HG03378 (cell line): ENCODE data around the gene ZNF576.
"Not testable (repeated sequence)": the region's sequence is repeated elsewhere in the genome, so short reads cannot be mapped to it uniquely, and the experiment has no call there.

Experiments used
- ATAC-seq: cut with Tn5 transposase; IDR thresholded peaks from one replicate; pipeline ENCODE4 v1.9.1; 2021; ENCODE audit warnings: mild to moderate bottlenecking, moderate library complexity; ENCODE audit not compliant: unreplicated experiment

ZNF576 gene

DNA sequence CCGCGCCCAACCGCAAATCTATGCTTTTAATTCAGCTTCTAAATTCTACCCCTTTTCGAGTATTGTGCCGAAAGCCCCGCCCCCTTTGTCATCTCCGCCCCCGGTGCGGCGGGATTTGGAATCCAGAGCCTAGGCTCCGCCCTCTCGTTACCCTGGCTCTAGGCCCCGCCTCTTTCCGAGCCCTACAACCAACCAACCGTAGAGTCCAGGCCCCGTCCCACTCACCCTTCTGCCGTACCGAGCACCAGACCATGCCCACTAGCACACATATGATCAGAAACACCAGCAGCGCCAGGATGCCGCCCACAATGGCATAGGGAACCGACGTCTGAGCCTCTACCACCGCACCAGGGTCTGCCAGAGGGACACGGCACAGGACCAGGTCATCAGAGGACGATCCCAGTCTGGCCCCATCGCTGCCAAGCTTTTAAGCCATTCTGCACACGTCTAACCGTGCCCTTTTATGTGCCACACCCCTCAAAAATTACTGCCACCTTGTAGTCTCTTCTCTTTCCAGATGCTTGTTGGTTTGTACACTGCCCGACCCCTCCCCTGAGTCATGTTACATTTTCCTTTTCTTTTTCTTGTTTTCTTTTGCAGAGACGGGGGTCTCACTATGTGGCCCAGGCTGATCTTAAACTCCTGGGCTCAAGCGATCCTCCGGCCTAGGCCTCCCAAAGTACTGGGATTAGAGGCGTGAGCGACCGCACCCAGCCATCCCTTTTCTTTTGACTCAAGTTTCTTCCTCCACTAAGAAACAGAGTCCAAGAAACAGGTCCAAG lies 27.7 kb downstream of the ZNF576 start:
- no peak for ATAC-seq

DNA sequence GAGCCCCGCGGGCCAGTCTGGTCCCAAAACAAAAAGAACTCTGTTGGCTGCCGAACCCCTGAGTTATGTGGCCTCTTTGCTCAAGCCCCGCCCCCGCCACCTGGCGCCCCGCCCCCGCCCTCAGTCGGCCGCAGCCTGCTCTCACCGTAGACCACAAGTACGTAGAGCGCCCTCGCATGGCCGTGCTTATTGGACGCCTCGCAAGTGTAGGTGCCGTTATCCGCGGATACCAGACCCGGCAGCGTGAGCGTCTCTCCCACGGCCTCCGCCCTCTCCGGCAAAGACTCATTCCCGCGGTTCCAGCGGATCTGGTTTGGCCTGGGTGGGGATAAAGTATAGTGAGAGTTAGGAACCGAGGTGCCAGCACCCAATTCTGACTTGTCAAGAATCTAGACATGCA lies 28.5 kb downstream of the ZNF576 start:
- ATAC-seq, result no peak

DNA sequence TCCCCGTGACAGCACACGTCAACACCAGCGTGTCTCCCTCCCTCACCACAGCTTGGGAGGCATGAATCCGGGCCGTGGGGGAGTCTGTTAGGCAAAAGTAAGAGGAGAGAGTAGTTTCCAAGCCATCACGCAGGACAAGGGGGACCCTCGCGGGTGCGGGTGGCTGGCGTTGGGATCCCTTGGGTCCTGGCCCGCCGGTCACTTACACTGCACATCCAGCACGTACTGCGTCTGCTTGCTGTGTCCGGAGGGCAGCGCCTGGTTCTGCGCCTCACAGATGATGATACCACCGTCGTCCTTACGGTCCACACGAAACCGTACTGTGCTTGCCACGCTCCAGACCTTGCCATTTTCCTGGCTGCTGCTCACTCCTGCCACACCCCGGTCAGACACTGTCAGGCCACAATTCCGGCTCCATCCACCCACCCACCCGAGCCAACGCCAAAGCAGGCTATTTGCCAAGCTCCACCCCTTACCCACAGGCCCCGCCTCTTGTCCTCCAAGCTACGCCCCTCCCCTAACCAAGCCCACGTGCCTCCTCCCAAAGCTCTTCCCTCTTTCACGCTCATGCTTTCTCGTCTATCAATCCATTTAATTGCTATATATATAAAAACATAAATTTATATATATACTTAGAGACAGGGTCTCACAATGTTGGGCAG lies 29.7 kb downstream of the ZNF576 start:
- no peak for ATAC-seq

DNA sequence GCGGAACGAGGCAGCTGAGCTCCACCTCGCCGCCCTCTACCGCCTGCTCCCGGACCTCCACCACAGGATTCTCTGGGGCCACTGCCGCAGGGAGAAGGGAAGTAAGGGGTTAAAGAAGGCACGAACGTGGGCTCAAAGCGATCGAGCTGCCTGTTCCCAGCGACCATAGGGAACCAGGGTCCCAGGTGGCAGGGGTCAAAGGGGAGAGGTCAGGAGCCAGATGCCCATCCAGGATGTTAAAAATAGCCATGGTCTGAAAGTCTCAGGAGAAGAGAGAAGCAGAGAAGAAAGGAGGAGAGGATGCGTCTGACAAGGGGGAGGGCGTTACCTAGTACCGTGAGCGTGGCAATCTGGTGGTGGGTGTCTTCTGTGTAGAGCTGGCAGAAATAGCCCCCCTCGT lies 30.4 kb downstream of the ZNF576 start:
- ATAC-seq, result no peak

DNA sequence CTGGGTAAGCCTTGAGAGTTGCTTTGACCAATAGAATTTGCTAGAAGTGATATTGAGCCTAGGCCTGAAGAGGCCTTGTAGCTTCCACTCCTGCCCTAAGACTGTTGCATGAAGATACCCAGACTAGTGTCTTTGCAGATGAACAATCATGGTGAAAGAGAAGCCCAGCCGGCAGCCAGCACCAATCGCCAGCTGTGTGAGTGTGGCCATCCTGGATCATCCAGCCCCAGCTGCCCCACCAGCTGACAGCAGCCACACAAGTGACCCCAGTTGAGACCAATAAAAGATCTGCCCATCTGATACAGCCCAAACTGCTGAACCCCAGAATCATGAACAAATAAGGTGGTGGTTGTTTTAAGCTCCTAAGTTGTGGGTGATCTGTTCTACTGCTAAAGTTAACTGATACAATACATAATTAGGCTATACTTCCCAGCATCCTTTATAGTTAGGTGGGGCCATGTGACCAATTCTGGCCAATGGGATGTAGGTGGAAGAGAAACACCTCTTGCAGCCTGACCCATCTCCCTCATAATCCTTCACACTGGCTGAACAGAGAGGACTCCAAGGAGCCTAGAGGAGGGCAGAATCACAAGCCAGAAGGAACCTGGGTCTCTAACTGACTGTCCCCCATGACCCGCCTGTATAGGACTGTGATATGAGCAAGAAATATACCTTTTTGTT lies 32.4 kb downstream of the ZNF576 start:
- ATAC-seq, result no peak

DNA sequence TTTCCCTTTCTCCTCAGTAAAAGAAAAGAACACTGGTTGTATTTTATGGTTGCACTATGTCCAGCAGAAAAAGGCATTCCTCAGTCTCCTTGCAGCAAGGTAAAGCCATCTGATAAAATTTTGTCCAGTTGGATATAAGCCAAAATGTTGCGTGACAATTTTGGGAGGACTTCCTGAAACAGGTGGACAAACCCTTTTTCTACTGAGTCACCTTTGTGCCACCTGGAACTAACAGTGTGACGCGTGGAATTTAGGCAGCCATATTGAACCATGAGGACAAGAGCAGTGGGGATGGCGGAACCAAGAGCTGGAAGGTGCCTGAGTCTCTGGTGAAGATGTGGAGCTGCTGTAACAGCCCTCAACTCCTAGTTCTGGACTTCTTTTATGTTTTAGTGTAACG lies 35.1 kb downstream of the ZNF576 start:
- no peak for ATAC-seq

DNA sequence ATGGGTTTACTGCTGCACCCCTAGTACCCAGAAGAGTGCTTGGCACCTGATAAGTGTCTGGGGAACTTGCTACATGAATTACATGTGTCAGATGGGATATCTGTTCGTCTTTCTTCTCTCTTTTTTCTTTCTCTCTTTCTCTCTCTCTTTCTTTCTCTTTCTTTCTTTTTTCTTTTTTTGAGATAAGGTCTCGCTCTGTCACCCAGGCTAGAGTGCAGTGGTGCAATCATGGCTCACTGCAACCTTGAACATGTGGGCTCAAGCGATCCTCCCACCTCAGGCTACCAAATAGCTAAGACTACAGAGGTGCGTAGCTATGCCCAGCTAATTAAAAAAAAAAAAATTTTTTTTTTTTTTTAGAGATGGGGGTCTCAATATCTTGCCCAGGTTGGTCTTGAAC lies 37.1 kb downstream of the ZNF576 start:
- no peak for ATAC-seq

DNA sequence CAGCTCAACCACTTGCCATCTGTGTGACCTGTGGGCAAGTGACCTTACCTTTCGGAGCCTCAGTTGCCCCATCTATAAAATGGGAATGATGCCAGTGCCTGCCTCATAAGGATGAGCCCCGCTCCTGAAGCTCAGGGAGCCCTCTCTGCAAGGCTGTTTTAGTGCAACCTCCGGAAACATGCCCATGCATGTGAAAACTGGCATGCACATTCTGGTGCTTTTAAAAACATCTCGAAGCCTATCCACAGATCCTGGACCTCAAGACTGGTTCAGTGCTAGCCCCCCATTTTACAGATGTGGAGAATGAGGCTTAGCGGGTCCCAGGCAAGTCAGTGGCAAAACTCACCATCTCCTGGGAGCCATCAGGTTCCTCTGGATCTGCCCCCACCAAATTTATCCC lies 37.7 kb downstream of the ZNF576 start:
- ATAC-seq, result no peak

DNA sequence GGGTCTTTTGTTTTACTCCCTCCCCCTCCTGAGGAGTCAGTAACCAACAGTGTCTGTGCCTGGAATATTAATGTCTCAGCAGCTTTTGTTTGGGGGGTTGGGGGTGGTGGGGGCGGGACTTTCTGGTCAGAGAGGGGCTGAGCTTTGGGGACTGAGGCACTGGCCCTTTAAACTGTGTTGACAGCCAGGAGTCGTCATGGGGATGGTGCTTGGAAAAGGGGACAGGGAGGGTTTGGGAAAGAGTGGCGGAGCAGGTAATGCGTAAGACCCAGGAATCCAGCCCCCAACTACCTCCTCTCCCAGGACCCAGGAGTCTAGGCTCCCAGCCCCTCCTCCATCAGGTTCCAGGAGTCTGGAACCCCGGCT lies 38.1 kb downstream of the ZNF576 start:
- ATAC-seq, result no peak

DNA sequence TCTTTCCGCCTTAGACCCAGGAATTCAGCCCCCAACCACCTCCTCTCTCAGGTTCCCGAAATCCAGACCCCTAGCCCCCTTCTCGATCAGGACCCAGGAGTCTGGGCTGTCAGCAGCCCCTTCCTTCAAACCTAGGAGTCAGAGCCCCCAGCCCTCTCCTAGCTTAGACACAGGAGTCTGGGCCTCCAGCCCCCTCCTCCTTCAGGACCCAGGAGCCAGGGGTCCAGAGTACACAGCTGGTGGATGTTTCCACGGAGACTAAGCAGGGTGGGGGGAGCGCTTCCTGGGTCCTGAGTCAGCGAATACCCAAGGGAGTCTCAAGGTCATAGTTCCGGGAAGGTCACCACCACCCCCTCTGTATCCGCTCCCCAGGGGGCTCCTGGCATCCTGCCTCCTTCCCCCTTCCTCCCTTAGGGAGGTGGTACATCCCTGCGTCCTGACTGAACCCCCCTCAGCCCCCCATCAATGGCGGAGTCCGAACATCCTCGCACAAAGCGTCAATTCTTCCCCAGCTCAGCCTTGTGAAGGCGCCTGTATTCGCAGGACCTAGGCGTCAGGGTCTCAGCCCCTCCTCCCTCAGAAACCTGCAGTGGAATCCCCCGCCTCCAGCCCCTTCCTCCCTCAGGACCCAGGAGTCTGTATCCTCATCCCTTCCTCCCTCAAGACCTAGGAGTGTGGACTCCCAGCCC lies 38.6 kb downstream of the ZNF576 start:
- no peak for ATAC-seq

DNA sequence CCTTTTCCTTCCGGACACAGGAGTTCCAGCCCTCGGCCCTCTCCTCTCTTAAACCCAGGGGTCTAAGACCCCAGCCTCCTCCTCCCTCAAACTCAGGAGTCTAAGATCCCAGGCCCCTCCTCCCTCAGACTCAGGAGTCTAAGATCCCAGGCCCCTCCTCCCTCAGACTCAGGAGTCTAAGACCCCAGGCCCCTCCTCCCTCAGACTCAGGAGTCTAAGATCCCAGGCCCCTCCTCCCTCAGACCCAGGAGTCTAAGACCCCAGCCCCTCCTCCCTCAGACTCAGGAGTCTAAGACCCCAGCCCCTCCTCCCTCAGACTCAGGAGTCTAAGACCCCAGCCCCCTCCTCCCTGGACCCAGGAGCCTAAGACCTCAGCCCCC lies 39.2 kb downstream of the ZNF576 start:
- not testable (repeated sequence) for ATAC-seq

DNA sequence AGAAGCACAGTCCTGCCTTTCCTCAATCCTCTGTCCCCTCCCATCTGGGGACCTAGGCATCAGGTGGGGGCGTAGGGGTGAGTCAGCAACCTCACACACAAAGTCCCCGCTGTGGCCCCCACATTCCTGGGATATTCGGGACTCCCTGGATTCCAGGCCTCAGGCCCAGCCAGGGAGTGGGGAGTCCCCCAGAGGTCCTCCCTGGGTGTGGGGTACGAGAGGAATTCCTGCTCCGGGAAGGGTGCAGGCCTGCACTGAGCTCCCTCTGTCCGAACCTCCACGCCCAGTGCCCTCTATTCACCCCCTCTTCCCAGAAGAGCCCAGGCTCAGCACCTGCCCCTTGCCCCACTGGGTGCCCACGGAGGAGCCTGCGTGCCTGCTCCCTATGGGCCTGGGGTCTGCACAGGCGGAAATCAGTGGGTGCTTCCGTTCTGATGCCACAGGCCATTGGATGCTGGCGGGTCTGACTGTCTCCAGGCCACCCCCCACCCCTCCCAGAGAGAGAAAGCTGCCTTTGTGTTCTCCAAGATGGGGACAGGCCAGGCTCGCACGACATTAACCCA lies 39.8 kb downstream of the ZNF576 start:
- no peak for ATAC-seq

DNA sequence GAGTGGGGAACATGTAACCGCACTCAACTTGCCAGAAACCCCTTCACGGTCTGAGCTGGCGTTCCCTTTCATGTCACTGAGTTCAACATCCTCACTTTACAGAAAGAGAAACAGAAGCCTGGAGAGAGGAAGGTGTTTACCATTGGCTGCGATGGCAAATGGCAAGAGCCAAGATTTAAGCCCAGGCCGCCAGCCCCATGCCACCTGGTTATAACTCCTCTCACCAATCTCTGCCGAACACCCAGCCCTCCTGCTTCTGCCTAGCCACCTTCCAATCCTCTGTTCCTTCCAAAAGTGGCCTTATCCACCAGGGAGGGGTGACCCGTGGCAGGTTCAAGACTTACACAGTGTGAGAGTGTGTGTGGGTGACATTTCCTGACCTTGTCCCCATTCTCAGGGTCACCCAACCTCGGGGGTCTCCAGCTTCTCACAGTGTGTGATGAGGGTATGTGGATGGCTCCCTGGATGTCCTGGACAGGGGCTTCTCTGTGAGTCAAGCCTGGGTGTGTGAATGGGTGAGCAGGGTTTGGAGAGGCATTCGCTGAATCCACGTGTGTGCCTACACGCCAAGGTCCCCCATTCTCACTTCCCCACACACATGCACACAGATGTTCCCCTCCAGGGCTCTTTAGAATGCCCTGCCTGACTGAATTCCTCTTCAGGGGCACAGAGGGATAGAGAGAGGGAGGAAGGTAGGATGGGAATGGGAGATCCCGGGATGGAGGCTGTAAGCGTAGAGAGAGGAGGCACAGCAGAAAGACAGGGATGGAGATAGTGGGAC lies 42.0 kb downstream of the ZNF576 start:
- ATAC-seq, result no peak

DNA sequence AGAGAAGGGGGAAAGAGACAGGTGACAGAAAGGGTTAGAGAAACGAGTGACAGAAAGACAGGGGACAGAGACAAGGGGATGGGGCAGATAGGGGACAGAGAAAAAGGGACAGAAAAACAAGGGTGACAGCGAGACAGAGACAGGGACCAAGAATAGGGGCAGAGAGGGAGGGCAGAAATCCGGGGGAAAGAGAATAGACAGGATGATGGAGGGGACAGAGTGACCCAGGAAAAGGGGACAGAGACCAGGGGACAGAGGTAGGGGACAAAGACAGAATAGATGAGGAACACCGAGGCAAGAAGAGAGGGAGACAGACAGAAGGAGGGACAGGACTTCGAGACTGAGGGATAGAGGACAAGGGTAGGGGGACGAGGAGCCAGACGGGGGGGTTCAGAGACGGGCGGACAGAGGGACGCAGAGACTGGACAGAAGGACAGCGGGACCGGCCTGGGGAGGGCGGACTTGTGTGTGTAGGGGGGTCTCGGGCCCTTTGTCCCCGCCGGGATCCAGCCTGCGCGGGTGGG lies 42.7 kb downstream of the ZNF576 start:
- ATAC-seq, result no peak

DNA sequence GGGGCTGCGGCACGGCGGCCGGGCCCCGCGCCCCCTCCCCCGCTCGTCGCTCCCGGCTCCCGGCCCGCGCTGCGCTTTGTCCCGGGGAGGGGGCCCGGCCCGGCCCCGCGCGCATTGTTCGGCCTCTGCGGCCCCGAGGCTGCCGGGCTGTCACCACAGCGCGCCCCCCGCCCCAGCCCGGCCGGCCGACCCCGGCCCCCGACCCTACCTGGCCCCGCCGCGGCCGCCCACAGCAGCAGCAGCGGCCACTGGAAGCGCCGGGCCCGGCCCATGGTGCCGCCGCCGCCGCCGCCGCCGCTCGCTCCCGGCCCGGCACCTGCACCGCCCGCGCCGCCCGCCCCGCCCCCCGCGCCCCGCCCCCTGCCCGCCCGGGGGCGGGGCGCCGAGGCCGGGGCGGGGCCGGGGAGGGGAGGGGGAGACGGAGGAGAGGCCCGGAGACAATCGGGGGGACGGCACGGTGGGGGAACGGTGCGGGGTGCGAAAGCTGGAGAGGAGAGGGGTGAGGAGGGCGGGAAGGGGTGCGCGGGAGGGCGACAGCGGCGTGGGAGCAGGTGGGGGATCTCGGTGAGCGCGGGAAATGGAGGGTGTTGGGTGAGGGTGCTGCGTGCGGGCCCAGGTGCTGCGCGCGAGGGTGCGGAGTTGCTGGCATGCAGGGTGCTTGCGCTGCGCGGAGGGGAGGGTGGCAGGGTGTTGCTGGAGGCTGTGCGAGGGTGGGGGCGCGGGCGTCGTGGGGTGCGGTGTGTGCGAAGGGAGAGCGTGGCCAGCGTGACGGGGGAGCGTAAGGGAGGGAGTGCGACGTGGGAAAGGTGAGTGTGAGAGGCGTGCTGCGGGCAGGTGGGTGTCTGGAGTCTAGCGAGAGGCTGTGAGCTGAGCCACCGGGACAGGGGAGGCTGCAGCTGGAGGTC lies 43.4 kb downstream of the ZNF576 start, which contains the start of gene CADM4:
TSS of gene CADM4 (minus strand) at position 332 of the 905 bp plus-strand sequence. CDS start at position 272, 60 bp downstream.
- ATAC-seq, result no peak

DNA sequence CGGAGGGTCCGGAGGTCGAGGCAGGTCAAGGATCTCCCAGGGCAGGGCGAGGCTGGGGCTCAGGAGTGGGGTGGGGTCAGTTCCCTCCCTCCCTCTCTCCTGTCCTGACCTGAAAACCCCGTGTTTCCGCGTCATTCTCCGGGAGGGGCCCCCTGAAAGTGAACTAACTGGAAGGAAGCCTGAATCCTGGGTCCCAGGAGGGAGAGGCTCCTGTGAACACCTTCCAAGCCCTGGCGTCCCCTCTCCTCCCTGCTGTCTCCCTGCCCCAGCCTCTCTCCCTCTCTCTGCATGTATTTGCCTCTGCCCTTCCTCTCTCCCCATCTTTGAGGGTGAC lies 44.0 kb downstream of the ZNF576 start:
- ATAC-seq, result no peak

DNA sequence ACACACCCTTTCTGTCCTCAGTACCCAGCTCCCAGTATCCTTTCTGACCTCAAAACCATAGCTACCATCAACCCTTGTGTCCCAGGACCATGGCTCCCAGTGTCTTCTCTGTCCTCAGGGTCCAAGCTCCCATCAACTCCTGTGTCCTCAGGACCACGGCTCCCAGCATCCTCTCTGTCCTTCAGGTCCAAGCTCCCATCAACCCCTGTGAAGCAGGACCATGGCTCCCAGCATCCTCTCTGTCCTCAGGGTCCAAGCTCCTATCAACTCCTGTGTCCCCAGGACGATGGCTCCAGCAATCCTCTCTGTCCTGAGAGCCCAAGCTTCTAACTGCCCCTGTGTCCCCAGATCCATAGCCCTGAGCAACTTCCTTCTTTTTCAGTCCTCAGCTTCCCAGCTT lies 44.9 kb downstream of the ZNF576 start:
- ATAC-seq, result no peak

DNA sequence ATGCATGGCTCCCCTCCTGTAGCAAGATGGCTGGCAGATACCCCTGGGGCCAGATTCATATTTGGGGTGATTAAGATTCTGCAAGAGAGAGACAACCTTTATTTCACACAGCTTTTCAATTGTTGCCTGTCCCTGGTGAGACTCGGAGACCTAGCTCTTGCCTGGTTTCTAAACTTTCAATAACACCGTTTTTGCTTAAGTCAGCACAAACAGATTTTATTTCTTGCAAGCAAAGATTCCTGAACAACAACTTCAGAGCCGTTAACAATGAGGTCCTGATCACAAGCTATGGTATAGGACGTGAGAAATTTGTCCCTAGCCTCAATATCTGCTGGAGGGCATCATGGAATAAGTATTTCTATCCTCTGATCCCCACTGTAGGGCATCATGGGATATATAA lies 46.1 kb downstream of the ZNF576 start:
- no peak for ATAC-seq

DNA sequence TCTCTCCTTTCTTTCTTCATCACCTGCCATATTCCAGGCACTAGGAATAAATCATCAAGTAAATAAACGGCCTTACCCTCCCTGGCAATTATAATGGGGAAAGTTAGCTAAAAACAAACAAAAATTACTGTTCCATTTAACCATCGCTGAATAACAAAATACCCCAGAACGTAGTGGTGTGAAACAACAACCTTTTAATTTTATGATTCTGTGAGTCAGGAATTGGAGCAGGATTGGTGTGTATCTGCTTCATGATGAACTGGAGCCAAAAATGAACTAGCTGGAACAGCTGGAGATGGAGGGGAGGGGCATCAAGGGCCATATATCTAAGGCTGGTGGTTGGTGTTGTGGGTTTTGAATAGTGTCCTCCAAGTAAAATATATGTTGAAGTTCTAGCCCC lies 46.9 kb downstream of the ZNF576 start:
- ATAC-seq, result no peak
